SU-DHL-6 (cell line): ENCODE data around the gene PARVB.

Experiments
- CTCF ChIP-seq: fragments of 200-600 bp; sonication (generic); IDR thresholded peaks from one replicate; pipeline ENCODE4 v1.5.1; 2017; ENCODE audit warnings: antibody characterized with exemption, mild to moderate bottlenecking, low read length, moderate library complexity; ENCODE audit not compliant: insufficient read depth, poor library complexity, severe bottlenecking
- EZH2phosphoT487 ChIP-seq: fragments of 200-600 bp; sonication (generic), shearing (Covaris generic); conservative IDR thresholded peaks from 2 replicates; pipeline ENCODE4 v1.6.1; 2018; ENCODE audit warnings: mild to moderate bottlenecking, antibody characterized with exemption, low read length, moderate library complexity, mixed read lengths

GRCh38 chr22:44196241-44196640 is 172.1 kb downstream of the PARVB start:
- no peak for TF ChIP-seq CTCF
- TF ChIP-seq EZH2phosphoT487 = no peak
